ENCODE measurements around the gene FAM236A.
"Not testable (repeated sequence)": the region's sequence is repeated elsewhere in the genome, so short reads cannot be mapped to it uniquely, and the experiment has no call there.

The FAM236A gene

DNA sequence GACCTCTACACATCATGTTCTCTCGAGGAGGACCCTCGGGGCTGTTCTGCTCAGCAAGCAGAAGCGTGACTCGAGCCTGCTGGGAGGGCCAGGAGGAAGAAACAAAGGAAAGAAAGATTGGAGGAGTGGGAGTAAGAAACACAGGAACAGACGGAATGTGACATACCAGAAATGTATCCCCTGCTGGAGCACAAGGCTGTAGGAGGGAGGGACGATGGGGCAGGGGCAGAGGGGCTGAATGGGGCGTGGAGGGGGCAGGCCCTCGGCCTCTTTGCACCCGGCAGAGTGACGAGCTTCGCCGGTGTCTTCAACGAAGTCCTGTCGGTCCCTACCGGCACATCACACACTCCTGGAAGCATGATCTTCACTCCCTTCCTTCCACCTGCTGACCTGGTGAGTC lies at the start of gene FAM236A:
Gene FAM236A (plus strand): TSS at position 301 of the 400 bp plus-strand sequence. CDS start 57 bp downstream, at position 358.
- DNase-seq = not testable (repeated sequence)

- not testable (repeated sequence) for DNase-seq
Observed at GRCh38 chrX:72889740-72890139, 48.3 kb upstream of the FAM236A start.

- not testable (repeated sequence) for DNase-seq
Observed at GRCh38 chrX:72912315-72912714, 25.7 kb upstream of the FAM236A start, which contains the start of gene FAM236C. Gene FAM236C, plus strand, starts transcription at chrX:72912615. Its CDS starts 100 bp downstream, at chrX:72912715.

GRCh38 chrX:72916096-72916495 lies 21.9 kb upstream of the FAM236A start:
- not testable (repeated sequence) for DNase-seq

- DNase-seq = not testable (repeated sequence)
Observed at GRCh38 chrX:72932283-72932682, 5.7 kb upstream of the FAM236A start.

GRCh38 chrX:72936455-72936854 lies 1.6 kb upstream of the FAM236A start:
- DNase-seq = not testable (repeated sequence)

GRCh38 chrX:72936882-72937455 lies 1.0 kb upstream of the FAM236A start:
- DNase-seq = not testable (repeated sequence)

DNA sequence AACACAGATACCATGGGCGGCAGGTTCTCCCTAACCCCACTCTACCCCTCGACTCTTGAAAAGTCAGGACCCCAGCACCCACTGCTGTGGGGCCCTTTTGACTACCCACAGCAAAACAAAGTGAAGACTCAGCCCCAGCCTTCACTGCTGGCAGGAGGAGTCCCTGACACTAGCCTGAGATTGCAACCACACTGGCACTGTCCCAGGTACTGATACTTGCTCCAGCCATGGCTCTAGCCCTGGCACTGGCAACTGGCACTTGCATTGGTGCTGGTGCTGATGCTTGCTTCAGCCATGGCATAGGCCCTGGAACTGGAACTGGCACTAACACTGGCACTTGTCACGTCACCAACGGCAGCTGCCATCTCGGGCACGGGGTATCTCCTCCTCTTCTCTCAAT lies 4.3 kb downstream of the FAM236A start:
- not testable (repeated sequence) for DNase-seq

DNA sequence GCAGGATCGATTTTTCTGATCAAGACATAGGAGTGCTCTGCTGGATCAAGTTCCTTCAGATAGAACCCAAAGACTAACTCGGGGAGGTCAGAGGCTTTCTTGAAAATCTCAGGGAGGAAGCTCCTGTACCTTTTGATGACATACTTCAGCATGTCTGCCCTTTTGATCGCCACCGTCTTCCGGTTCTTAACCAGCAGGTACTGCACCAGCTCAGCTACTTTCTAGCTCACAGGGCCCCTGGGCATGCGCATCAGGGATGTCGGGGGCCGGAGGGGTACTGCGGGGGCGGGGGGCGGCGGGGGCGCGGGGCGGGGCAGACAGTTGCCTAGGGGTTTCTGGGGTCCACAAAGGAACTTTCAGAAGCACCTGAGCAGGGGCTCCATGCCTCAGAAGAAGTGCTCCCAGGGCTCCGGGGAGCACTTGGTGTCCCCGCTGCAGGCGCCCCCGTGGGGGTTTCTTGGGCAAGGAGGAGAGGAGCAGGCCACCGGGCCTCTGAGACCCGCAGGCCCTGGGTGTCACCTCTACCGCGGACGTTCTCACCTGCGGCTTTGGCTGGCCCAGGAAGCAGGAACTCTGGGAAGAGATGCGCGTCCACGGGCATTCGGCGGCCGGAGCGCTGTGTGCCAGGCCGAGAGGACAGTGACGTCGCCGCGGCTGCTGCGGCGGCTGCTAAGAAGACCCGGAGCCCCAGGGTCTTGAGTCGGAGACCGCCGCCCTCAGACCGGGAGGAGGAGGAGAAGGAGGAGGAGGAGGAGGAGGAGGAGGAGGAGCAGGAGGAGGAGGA lies 5.2 kb downstream of the FAM236A start:
- DNase-seq = not testable (repeated sequence)

DNA sequence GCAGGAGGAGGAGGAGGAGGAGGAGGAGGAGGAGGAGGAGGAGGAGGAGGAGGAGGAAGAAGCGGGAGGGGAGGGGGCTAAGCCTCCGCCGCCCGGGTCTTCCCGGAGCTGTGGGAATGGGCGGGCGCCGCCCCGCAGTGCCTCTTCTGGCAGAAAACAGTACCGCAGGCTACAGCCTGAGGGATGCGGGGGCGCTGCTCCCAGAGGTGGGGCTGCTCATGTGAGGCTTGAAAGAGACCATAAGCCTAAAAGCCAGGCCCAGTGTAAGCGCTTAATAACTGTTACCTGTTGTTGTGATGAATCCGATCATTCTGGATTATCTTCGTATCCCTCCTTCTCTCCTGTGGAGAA lies 5.8 kb downstream of the FAM236A start, which contains the start of gene DMRTC1:
Gene DMRTC1 (minus strand): TSS at position 19 of the 351 bp plus-strand sequence. CDS start 68,143 bp downstream, outside the sequence.
- not testable (repeated sequence) for DNase-seq

GRCh38 chrX:72959971-72960370 lies 22.0 kb downstream of the FAM236A start:
- DNase-seq = not testable (repeated sequence)

- DNase-seq = not testable (repeated sequence)
Observed at GRCh38 chrX:72971859-72972258, 33.9 kb downstream of the FAM236A start.

DNA sequence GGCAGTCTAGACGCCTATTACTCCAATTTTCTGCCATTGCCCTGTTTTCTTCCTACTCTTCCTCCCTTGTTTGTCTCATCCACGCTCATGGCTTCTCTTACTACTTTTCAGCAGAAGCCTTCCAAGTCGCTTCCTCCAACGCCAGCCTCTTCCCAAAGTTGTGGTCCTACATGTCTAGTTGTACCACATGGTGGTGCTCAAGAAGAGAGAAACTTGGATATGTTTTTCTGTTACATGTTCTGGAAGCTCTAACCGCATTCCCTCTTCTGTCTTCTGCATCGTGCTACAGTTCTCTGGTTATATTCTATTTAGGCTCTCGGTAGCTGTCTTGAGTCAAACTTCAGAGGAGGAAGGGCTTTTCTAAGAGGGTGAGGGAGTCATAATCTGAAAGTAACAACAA lies 36.9 kb downstream of the FAM236A start:
- DNase-seq = not testable (repeated sequence)

DNA sequence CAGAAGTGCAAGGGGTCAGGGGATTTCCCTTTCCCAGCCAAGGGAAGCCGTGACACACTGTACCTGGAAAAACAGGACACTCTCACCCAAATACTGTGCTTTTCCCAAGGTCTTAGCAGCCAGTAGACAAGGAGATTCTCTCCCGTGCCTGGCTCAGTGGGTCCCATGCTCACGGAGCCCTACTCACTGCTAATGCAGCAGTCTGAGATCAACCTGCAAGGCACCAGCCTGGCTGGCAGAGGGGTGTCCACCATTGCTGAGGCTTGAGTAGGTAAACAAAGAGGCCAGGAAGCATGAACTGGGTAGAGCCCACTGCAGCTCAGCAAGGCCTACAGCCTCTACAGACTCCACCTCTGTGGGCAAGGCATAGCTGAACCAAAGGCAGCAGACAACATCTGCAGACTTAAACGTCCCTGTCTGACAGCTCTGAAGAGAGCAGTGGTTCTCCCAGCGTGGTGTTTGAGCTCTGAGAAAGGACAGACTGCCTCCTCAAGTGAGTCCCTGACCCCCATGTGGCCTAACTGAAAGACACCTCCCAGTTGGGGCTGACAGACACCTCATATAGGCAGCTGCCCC lies 43.0 kb downstream of the FAM236A start:
- DNase-seq = not testable (repeated sequence)

Data from activated CD4-positive, alpha-beta T cell treated with anti-CD3 and anti-CD28 coated beads, Interleukin-2, amount 50 U/mL, for 1 hour (primary cell).